Subcutaneous adipose tissue (tissue), 4 donors: Measurements from ENCODE around the gene AHDC1. TPM values are rescaled to one million over a fixed set of nuclear protein-coding genes. Genes with fewer than 3 reads are reported as not detected.

Experiments
- CTCF ChIP-seq: fragments of 450-650 bp; IDR thresholded peaks from one replicate; pipeline ENCODE4 v1.5.1; 2016; ENCODE audit warnings: low read depth, mild to moderate bottlenecking, control low read depth, antibody characterized with exemption, moderate library complexity
- total RNA-seq, 4 donors: library from RNA; depleted of rRNA; stranded (reverse); fragments of >200 nt; gene quantifications; one replicate each; pipeline ENCODE4 v1.1.0, GENCODE V29; 2016

AHDC1 gene
- total RNA-seq, 4 donors from 2014 or later, result 2.9 to 13.6 (median 7.1) TPM

- no peak for TF ChIP-seq CTCF
These were observed 18.9 kb upstream of the AHDC1 start for GRCh38 chr1:27622828-27623227.

- no peak for TF ChIP-seq CTCF
These were observed 17.3 kb upstream of the AHDC1 start for GRCh38 chr1:27621051-27621920.

GRCh38 chr1:27618341-27619082 lies 14.6 kb upstream of the AHDC1 start:
- TF ChIP-seq CTCF, result no peak

- no peak for TF ChIP-seq CTCF
These were observed 13.5 kb upstream of the AHDC1 start for GRCh38 chr1:27617420-27617819.

GRCh38 chr1:27616441-27616840 lies 12.5 kb upstream of the AHDC1 start:
- TF ChIP-seq CTCF, result no peak

- TF ChIP-seq CTCF, result no peak
These were observed 11.6 kb upstream of the AHDC1 start for GRCh38 chr1:27615346-27616192.
